Ishikawa (cell line): ENCODE results near the gene MRGPRX2.

Source experiments
- CEBPB ChIP-seq: IDR thresholded peaks from 2 replicates; pipeline ENCODE4 v1.6.1; 2012
- CREB1 ChIP-seq: IDR thresholded peaks from 2 replicates; pipeline ENCODE4 v1.6.1; 2012; ENCODE audit warnings: low read depth
- EGR1 ChIP-seq: IDR thresholded peaks from 2 replicates; pipeline ENCODE4 v1.6.1; 2012
- EP300 ChIP-seq: IDR thresholded peaks from 2 replicates; pipeline ENCODE4 v1.6.1; 2012; ENCODE audit warnings: borderline replicate concordance
- FOXM1 ChIP-seq: IDR thresholded peaks from 2 replicates; pipeline ENCODE4 v1.6.1; 2012; ENCODE audit warnings: low read depth, borderline replicate concordance
- RAD21 ChIP-seq: IDR thresholded peaks from 2 replicates; pipeline ENCODE4 v1.6.1; 2012; ENCODE audit warnings: low read depth
- TAF1 ChIP-seq: IDR thresholded peaks from 2 replicates; pipeline ENCODE4 v1.6.1; 2012; ENCODE audit warnings: low read depth, mild to moderate bottlenecking
- TEAD4 ChIP-seq: IDR thresholded peaks from 2 replicates; pipeline ENCODE4 v1.6.1; 2012
- YY1 ChIP-seq: IDR thresholded peaks from 2 replicates; pipeline ENCODE4 v1.6.1; 2012; ENCODE audit warnings: low read depth
- TF ChIP-seq, protein P1 (sequence below): IDR thresholded peaks from 2 replicates; pipeline ENCODE4 v1.6.1; 2012
- TF ChIP-seq, protein P2 (sequence below): IDR thresholded peaks from 2 replicates; pipeline ENCODE4 v1.6.1; 2012; ENCODE audit warnings: low read depth, mild to moderate bottlenecking
- TF ChIP-seq, protein P3 (sequence below): IDR thresholded peaks from 2 replicates; pipeline ENCODE4 v1.6.1; 2012

DNA sequence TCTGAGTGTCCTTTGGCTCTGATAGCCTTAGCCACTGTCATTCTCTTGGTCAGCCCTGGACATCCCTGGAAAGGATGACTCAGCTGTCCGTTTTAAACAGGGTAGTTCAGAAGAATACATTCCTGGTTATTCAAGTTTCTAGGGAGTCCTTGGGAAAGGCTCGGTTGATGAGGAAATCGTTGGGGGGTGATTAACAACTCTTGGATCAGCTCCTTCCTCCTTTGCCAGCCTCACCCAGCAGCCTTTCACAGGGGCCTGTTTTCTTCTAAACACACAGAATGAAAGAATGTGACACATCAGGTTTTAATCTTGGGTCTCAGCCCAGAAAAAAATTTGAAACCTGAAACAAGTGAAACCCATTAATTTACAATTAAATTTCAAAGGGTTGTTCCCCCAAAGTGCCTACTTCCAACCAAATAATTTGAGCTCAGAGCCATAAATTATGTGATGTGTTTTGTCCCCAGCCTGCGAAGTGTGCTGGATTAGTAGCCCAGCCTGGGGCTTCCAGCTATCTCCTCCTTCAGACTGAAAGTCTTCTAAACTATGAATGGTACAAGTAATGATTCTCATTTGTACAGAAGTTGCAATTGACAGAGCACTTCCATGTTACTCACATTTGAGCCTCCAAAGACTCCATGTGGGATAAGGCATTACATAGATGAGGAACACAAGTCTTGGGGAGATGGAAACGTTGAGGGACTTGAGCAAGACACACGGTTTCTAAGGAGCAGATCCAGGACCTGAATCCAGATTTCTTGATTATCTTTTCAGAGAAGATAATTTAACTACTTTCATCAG, 19.3 kb upstream of the MRGPRX2 start:
- peak; percentile 81 for TF ChIP-seq FOXM1
- TF ChIP-seq YY1: no peak
- TF ChIP-seq, protein P1, sequence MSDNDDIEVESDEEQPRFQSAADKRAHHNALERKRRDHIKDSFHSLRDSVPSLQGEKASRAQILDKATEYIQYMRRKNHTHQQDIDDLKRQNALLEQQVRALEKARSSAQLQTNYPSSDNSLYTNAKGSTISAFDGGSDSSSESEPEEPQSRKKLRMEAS: no peak
- TF ChIP-seq, protein P2, sequence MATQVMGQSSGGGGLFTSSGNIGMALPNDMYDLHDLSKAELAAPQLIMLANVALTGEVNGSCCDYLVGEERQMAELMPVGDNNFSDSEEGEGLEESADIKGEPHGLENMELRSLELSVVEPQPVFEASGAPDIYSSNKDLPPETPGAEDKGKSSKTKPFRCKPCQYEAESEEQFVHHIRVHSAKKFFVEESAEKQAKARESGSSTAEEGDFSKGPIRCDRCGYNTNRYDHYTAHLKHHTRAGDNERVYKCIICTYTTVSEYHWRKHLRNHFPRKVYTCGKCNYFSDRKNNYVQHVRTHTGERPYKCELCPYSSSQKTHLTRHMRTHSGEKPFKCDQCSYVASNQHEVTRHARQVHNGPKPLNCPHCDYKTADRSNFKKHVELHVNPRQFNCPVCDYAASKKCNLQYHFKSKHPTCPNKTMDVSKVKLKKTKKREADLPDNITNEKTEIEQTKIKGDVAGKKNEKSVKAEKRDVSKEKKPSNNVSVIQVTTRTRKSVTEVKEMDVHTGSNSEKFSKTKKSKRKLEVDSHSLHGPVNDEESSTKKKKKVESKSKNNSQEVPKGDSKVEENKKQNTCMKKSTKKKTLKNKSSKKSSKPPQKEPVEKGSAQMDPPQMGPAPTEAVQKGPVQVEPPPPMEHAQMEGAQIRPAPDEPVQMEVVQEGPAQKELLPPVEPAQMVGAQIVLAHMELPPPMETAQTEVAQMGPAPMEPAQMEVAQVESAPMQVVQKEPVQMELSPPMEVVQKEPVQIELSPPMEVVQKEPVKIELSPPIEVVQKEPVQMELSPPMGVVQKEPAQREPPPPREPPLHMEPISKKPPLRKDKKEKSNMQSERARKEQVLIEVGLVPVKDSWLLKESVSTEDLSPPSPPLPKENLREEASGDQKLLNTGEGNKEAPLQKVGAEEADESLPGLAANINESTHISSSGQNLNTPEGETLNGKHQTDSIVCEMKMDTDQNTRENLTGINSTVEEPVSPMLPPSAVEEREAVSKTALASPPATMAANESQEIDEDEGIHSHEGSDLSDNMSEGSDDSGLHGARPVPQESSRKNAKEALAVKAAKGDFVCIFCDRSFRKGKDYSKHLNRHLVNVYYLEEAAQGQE: no peak
- no peak for TF ChIP-seq RAD21
- TF ChIP-seq CEBPB: peak; percentile 62
- no peak for TF ChIP-seq TAF1
- TF ChIP-seq, protein P3, sequence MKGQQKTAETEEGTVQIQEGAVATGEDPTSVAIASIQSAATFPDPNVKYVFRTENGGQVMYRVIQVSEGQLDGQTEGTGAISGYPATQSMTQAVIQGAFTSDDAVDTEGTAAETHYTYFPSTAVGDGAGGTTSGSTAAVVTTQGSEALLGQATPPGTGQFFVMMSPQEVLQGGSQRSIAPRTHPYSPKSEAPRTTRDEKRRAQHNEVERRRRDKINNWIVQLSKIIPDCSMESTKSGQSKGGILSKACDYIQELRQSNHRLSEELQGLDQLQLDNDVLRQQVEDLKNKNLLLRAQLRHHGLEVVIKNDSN: no peak
- no peak for TF ChIP-seq EGR1
- peak; percentile 63 for TF ChIP-seq EP300
- TF ChIP-seq CREB1: no peak
- peak; percentile 68 for TF ChIP-seq TEAD4
